Neural cell (in vitro differentiated cells): Measurements from ENCODE around the gene NBEAL1. TPM values are rescaled to one million over a fixed set of nuclear protein-coding genes. Genes with fewer than 3 reads are reported as not detected.

Source experiments
- H2AFZ ChIP-seq: fragments of 200-600, 300-800 bp; sonication (generic), shearing (Covaris generic); 2 replicates; pipeline ENCODE4 v1.6.0; 2014; ENCODE audit warnings: low read depth, mild to moderate bottlenecking, antibody characterized with exemption, low read length, moderate library complexity
- H3F3A ChIP-seq: fragments of 200-600 bp; shearing (Covaris generic); 2 replicates; pipeline ENCODE4 v1.6.1; 2016; ENCODE audit warnings: mild to moderate bottlenecking, moderate library complexity, mixed read lengths, antibody characterized with exemption, low read length; ENCODE audit not compliant: insufficient read depth, poor library complexity, severe bottlenecking
- H3K27ac ChIP-seq: fragments of 200-600, 300-800 bp; sonication (generic), shearing (Covaris generic); 2 replicates; pipeline ENCODE4 v1.5.1; 2014; ENCODE audit warnings: mild to moderate bottlenecking, low read length, moderate library complexity
- H3K27me3 ChIP-seq: fragments of 300-800, 200-600 bp; sonication (generic), shearing (Covaris generic); 2 replicates; pipeline ENCODE4 v1.6.0; 2014; ENCODE audit warnings: mild to moderate bottlenecking, low read depth, low read length, moderate library complexity; ENCODE audit not compliant: insufficient read depth
- H3K36me3 ChIP-seq: fragments of 300-800, 200-600 bp; sonication (generic), shearing (Covaris generic); 2 replicates; pipeline ENCODE4 v1.5.1; 2014; ENCODE audit warnings: mild to moderate bottlenecking, antibody characterized with exemption, low read length, moderate library complexity; ENCODE audit not compliant: insufficient read depth
- H3K4me2 ChIP-seq: fragments of 300-800, 200-600 bp; sonication (generic), shearing (Covaris generic); 2 replicates; pipeline ENCODE4 v1.6.0; 2014; ENCODE audit warnings: mild to moderate bottlenecking, low read length
- H3K4me3 ChIP-seq: fragments of 300-800, 200-600 bp; sonication (generic), shearing (Covaris generic); 2 replicates; pipeline ENCODE4 v1.5.1; 2014; ENCODE audit warnings: mild to moderate bottlenecking, low read length, moderate library complexity
- H3K79me2 ChIP-seq: fragments of 200-600 bp; shearing (Covaris generic); replicated peaks from 2 replicates; pipeline ENCODE4 v1.6.0; 2014; ENCODE audit warnings: mild to moderate bottlenecking, low read length, moderate library complexity; ENCODE audit not compliant: insufficient read depth
- H3K9ac ChIP-seq: fragments of 300-800, 200-600 bp; sonication (generic), shearing (Covaris generic); 2 replicates; pipeline ENCODE4 v1.6.1; 2016; ENCODE audit warnings: mild to moderate bottlenecking, low read length, mixed read lengths
- H3K9me2 ChIP-seq: fragments of 200-600 bp; shearing (Covaris generic); 2 replicates; pipeline ENCODE4 v1.6.1; 2016; ENCODE audit warnings: mild to moderate bottlenecking, low read length, mixed read lengths; ENCODE audit not compliant: insufficient read depth
- H3K9me3 ChIP-seq: fragments of 200-600, 300-800 bp; sonication (generic), shearing (Covaris generic); 2 replicates; pipeline ENCODE4 v1.6.1; 2016; ENCODE audit warnings: mild to moderate bottlenecking, mixed run types, low read length, moderate library complexity, mixed read lengths
- H4K20me1 ChIP-seq: fragments of 200-600 bp; shearing (Covaris generic); 2 replicates; pipeline ENCODE4 v1.6.1; 2016; ENCODE audit warnings: mild to moderate bottlenecking, mixed run types; ENCODE audit not compliant: insufficient read depth
- CTCF ChIP-seq: fragments of 450-650 bp; IDR thresholded peaks from 2 replicates; pipeline ENCODE4 v1.5.1; 2014; ENCODE audit warnings: antibody characterized with exemption, mild to moderate bottlenecking, moderate library complexity; ENCODE audit not compliant: poor library complexity, severe bottlenecking
- EP300 ChIP-seq: fragments of 450-650 bp; conservative IDR thresholded peaks from 2 replicates; pipeline ENCODE4 v1.6.1; 2014; ENCODE audit warnings: antibody characterized with exemption, mild to moderate bottlenecking, moderate library complexity; ENCODE audit not compliant: poor library complexity, severe bottlenecking
- EZH2 ChIP-seq: fragments of 200-600, 300-800 bp; shearing (Covaris generic), sonication (generic); IDR thresholded peaks from 2 replicates; pipeline ENCODE4 v1.6.1; 2014; ENCODE audit warnings: antibody characterized with exemption, low read length, borderline replicate concordance, mild to moderate bottlenecking; ENCODE audit not compliant: insufficient read depth, poor library complexity, severe bottlenecking
- MXI1 ChIP-seq: fragments of 450-650 bp; conservative IDR thresholded peaks from 2 replicates; pipeline ENCODE4 v1.6.1; 2014; ENCODE audit warnings: antibody characterized with exemption, mild to moderate bottlenecking; ENCODE audit not compliant: poor library complexity, severe bottlenecking
- POLR2AphosphoS5 ChIP-seq: IDR thresholded peaks from 2 replicates; pipeline ENCODE4 v1.6.1; 2012
- RAD21 ChIP-seq: fragments of 450-650 bp; conservative IDR thresholded peaks from 2 replicates; pipeline ENCODE4 v1.6.1; 2014; ENCODE audit warnings: antibody characterized with exemption, mild to moderate bottlenecking, moderate library complexity
- REST ChIP-seq: IDR thresholded peaks from 2 replicates; pipeline ENCODE4 v1.6.1; 2012; ENCODE audit warnings: borderline replicate concordance
- SMC3 ChIP-seq: fragments of 450-650 bp; conservative IDR thresholded peaks from 2 replicates; pipeline ENCODE4 v1.6.1; 2014; ENCODE audit warnings: antibody characterized with exemption, mild to moderate bottlenecking, moderate library complexity; ENCODE audit not compliant: poor library complexity
- TAF1 ChIP-seq: IDR thresholded peaks from 2 replicates; pipeline ENCODE4 v1.6.1; 2012; ENCODE audit warnings: low read depth
- polyA plus RNA-seq: library from polyadenylated mRNA; depleted of rRNA; stranded (reverse); fragments of >200 nt; gene quantifications from 2 replicates; pipeline ENCODE4 v1.2.3, GENCODE V29; 2014

Gene NBEAL1
- polyA plus RNA-seq, 1 donor from 2014 or later = 7.9 TPM

GRCh38 chr2:203030545-203030944, 15.9 kb downstream of the NBEAL1 start:
- Histone ChIP-seq H3K9me3 (no peaks in the 10 kb centered on the region), H3K27me3 (no peaks in the 10 kb centered on the region), H3K9me2 (no peaks in the 10 kb centered on the region), H3K36me3 (no peaks in the 10 kb centered on the region), H3K27ac (no peak overlapping the region), H4K20me1 (no peaks in the 10 kb centered on the region), H3K4me2 (no peak overlapping the region), H3K4me3 (no peak overlapping the region), H3F3A (no peaks in the 10 kb centered on the region), H3K79me2 (no peaks in the 10 kb centered on the region), H3K9ac (no peak overlapping the region), H2AFZ (no peak overlapping the region)
- TF ChIP-seq TAF1 (no peak), CTCF (no peak), EZH2 (no peak), EP300 (no peak)

- no peaks in the 10 kb centered on the region for H4K20me1 ChIP-seq
- no peak overlapping the region for H3K4me2 ChIP-seq
- no peaks in the 10 kb centered on the region for H3K9me2 ChIP-seq
- H3K27ac ChIP-seq = no peak overlapping the region
- H3K36me3 ChIP-seq = no peaks in the 10 kb centered on the region
- H3K9me3 ChIP-seq = no peaks in the 10 kb centered on the region
- H3K9ac ChIP-seq = no peak overlapping the region
- no peaks in the 10 kb centered on the region for H3F3A ChIP-seq
- TF ChIP-seq POLR2AphosphoS5 (no peak), REST (no peak), EZH2 (no peak), SMC3 (no peak), EP300 (no peak), CTCF (no peak), TAF1 (no peak), RAD21 (no peak), MXI1 (no peak)
- no peak overlapping the region for H3K4me3 ChIP-seq
- H3K27me3 ChIP-seq = no peaks in the 10 kb centered on the region
- H2AFZ ChIP-seq = no peak overlapping the region
- H3K79me2 ChIP-seq = no peaks in the 10 kb centered on the region
Measured at GRCh38 chr2:203030991-203031390, 16.3 kb downstream of the NBEAL1 start.
